Stimulated activated CD8-positive, alpha-beta memory T cell treated with anti-CD3 and anti-CD28 coated beads, Interleukin-7, amount 100 ng/mL, for 4 hours (primary cell): ENCODE data around the gene SRD5A1.
"Not testable (repeated sequence)": the region's sequence is repeated elsewhere in the genome, so short reads cannot be mapped to it uniquely, and the experiment has no call there.

ENCODE experiments used
- DNase-seq, 2 donors: peaks; one replicate each; pipeline ENCODE4 v3.0.0-alpha.2; 2020; ENCODE audit warnings: low read depth in 2 of 2

The SRD5A1 gene

DNA sequence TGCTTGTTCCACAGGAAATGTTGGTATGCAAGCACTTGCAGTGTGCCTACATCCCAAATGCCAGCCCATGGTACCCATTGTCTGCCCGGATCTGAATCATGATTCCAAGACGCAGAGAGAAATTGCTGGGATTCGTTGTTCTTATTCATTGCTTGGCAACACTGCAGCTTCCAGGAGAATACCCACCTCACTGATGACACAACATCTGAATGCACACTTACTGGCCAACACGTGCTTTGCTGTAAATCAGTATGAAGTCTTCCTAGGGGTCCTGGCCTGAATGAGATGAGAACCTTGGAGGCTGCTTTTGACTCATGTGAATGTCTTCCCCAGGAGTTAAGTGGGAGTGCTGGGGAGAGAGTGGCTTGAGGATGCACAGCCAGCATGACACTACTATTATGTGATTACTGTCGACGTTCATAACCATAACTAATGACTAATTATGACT lies 11.6 kb downstream of the SRD5A1 start:
- DNase-seq, result no peak

DNA sequence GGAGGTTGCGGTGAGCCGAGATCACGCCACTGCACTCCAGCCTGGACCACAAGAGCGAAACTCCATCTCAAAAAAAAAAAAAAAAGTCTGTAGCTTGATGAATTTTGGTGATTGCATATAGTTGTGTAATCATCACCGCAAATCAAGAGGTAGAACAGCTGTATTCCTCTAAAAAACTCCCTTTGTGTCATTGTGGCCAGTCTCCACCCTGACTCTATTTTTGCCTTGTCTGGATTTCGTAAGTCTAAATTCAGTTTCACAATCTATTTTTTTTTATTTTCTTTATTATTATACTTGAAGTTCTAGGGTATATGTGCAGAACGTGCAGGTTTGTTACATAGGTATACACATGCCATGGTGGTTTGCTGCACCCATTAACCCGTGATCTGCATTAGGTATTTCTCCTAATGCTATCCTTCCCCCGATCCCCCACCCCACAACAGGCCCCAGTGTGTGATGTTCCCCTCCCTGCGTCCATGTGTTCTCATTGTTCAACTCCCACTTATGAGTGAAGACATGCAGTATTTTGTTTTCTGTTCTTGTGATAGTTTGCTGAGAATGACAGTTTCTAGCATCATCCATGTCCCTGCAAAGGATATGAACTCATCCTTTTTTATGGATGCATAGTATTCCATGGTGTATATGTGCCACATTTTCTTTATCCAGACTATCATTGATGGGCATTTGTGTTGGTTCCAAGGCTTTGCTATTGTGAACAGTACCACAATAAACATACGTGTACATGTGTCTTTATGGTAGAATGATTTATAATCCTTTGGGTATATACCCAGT lies 12.5 kb downstream of the SRD5A1 start:
- DNase-seq, result not testable (repeated sequence)

DNA sequence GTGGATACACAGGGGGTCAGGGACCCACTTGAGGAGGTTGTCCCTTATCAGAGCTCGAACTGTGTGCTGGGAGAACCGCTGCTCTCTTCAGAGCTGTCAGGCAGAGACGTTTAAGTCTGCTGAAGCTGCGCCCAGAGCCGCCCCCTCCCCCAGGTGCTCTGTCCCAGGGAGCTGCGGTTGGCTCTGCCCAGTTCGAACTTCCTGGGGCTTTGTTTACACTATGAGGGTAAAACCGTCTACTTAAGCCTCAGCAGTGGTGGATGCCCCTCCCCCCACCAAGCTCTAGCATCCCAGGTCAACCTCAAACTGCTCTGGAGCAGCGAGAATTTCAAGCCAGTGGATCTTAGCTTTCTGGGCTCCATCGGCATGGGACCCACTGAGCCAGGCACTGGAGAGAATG lies 15.9 kb downstream of the SRD5A1 start:
- DNase-seq, result no peak

DNA sequence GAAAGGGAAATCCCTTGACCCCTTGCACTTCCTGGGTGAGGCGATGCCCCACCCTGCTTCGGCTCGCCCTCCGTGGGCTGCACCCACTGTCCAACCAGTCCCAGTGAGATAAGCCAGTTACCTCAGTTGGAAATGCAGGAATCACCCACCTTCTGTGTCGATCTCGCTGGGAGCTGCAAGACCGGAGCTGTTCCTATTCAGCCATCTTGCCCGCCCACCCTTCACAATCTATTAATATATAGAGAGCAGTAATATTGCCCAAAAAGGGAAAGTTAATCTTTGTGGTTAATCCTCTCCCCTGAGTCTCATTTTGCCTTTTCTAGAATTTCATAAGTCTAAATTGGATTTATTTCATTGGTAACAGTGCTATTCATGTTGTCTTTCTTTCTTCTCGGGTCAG lies 16.4 kb downstream of the SRD5A1 start:
- DNase-seq, result no peak

DNA sequence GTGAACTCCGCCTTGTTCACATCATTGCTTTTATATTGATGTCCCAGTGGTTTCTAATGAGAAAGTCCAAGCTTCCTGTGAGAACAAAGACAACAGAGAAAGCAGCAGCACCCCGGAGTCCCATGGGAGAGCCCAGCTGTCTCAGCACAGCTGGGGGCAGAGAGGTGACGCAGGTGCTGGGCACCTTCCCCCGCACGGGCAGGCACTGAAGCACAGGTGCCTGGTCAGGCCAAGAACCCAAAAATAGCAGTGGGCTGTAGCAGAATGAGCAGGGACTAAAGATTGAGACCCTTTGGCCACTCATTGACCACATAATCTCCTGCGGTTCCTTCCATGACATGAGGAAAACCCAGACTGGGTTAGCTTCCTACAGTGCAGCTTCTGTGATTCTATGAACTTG lies 18.8 kb downstream of the SRD5A1 start:
- no peak for DNase-seq

DNA sequence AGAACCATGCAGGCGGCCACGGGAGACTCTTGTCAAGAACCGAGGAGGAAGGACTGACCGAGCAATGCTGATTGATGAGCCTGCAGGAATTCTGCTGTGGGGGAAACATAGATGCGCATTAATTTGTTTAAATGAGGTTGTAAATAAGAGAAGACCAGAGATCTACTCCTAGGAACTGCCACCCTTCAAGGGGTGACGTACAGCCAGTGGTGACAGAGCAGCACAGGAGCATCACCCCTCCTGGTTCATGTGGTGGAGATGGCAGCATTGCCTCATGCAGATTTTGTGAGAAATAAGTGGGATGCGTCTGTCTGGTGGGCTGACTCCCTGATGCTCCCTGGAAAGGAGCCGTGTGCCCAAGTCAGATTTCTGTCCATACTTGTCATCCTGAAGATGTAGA lies 22.2 kb downstream of the SRD5A1 start:
- DNase-seq, result no peak

DNA sequence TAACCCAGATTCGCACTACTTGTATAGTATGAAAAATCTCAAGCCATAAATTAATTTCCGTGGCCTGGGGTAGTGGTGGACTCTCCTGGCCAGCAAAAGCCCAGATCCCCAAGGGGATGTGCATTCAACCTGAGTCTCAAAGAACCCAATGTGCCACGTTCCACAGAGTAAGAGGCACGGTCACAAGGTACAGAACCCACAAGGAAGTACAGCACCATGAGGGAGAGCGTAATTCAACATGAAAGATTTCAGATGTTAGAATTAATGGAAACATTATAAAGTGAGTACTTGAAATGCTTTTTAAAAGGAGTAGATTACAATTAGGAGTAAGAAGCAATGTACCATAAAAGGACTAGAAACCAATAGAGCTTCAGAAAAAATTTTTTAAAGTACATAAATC lies 23.4 kb downstream of the SRD5A1 start:
- no peak for DNase-seq

DNA sequence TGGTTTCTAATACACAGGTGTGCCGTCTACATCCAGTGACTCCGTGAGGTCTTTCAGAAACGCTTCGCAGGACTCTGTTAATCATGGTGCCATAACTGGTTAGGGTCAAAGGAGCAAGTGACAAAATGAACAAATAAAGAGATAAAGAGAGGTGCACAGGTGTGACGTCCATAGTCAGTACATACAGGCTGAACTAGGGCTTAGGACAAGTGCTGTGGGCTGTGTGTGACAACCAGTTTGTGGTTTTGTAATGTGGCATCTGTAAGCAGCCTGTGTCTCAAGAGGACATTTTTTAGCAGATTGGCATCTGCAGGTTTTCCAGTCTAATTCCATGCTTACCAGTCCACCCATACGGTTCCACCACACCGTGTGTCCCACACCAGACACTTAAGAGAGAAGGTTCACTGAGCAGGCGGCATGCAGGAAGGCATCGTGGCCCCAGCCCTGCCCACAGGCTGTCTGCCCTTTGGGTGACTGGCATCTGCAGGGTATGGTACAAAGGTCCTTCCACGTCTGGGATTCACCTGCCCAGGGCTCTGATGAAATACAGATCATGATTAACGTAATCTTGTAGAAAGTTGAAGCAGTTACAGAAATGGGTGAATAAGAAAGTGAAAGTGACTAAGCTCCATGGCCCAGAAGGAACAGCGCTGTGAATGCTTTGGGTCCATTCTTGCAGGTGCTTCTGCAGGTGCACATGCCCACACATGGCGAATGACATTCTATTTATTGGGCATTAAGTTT lies 26.9 kb downstream of the SRD5A1 start:
- DNase-seq, result no peak

DNA sequence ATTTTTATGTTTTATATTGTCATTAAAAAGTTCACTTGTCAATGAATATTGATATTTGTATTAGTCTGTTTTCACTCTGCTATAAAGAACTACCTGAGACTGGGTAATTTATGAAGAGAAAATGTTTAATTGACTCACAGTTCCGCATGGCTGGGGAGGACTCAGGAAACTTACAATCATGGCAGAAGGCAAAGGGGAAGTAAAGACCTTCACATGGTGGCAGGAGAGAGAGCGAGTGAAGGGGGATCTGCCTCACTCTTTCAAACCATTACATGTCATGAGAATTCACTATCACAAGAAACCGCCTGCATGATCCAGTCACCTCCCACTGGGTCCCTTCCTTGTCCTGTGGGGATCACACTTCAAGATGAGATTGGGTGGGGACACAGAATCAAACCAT lies 27.4 kb downstream of the SRD5A1 start:
- DNase-seq, result no peak

DNA sequence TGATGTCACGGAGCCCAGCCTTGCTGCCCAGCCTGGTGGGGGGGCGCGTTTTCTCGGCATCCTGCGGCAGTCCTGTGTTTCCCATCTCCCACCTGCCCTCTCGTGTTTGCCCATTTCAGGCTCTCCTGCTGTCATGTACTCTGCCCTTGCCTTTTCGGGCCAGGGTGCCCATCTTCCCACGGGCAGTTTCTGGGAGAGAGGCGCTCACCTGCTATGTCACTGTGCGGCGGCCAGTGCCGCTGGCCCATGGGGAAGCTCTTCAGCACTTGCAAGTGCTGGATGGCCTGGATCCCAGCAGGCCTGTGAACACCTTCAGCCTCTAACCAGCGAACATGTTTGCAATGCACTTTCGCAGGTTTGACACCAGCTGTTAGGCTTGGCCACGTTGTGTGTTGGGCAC lies 33.5 kb downstream of the SRD5A1 start:
- no peak for DNase-seq

DNA sequence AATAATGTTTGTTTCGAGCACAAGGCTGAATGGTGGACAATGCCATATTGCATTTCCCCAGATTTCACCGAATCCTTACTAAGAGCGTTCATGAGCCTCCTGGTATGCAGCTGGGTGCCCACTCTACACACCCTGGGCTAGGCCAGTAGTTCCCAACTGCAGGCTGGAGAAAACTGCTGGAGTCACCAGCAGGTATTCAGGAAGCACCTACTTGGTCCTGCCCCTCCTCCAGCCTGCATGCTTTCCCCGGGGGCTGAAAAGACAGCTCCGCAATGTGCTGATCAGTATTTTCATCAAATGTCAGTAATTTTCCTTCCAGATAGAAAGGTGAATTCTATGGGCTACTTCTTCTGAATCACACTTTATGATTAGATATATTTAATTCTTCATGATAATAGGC lies 34.4 kb downstream of the SRD5A1 start:
- DNase-seq, result no peak

DNA sequence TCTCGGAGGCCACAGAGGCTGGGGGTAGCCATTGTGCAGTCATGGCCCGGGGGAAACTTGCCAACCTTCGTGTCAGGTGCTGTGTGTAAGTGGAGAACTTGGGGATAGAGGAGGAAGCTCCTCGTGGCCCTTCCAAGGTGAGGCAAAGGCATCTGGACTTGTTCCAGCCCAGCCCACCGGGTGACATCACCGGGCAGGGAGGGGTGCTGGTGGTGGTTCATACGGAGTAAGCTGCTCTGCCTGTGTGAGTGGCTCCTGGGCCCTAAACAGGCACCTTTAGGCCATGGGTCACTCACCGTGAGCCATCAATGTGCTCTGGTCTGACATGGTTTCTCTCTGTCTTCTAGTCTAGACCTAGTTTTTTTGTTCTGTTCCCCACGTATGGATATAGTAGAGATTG lies 35.5 kb downstream of the SRD5A1 start:
- not testable (repeated sequence) for DNase-seq

DNA sequence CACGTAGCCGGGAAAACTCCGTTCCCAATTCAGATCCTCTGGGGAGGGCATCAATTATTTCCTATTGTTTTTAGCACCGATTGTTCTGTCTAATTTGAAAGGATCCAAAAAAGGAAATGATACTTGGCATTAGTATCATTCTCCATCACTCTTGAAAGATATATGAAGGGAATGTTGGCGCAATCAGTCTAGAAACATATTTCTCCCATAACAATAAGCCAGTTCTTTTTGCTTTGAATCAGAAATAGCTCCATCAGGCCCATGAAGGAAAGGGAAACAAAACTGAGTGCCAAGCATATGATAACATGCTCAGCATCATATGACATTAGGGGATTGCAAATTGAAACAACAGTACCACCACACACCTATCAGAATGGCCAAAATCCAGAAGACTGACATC lies 39.8 kb downstream of the SRD5A1 start:
- no peak for DNase-seq

DNA sequence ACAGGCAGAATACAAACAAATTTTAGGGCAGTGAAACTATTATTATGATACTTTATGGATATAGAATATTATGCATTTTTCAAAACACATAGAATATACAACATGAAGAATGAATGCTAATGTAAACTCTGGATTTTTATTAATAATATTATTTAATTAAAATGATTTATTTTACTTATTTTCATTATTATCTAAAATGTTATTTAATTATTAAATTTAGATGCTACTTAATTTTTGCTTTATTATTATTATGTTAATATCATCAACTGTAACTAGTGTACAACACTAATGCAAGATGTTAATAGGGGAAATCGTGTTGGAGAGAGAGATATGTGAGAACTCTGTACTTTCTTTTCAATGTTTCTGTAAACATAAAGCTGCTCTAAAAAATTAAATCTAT lies 40.7 kb downstream of the SRD5A1 start:
- no peak for DNase-seq

DNA sequence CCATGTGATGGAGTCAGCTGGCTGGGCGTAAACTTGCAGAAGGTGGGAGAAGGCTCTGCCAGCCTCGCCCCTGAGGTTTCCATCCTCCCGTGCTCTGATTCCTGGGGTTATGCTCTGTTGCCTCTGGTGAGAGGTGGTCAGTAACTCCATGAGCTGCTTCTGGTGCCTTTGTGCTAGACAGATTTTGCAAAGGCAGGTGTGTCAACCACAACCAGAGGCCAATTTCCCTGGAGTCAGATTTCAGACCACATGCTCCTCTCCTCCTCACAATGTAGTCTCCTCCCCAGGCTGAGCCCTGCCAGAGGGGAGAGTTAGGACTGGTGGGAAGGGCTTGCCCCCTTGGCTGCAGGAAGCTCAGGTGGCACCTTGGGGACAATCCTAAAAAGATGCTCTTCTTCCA lies 41.2 kb downstream of the SRD5A1 start:
- no peak for DNase-seq

DNA sequence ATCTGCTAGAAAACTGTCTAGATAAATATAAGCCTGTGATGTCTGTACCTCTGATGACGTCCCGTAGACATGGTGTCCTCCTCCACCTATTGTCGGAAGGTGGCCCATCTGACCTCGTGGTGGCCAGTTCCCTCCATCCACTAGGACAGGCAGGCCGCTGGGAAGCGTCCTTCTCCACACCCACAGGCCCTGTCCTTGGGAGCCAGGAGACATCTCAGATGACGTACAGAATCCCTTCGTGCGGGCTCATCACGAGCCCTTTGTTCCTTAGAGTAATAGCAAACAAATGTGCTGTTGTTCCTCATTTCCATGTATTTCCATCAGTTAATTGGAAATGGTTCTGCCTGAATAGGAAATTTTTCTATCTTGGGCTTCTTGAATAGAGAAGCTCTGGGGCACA lies 41.6 kb downstream of the SRD5A1 start:
- no peak for DNase-seq

DNA sequence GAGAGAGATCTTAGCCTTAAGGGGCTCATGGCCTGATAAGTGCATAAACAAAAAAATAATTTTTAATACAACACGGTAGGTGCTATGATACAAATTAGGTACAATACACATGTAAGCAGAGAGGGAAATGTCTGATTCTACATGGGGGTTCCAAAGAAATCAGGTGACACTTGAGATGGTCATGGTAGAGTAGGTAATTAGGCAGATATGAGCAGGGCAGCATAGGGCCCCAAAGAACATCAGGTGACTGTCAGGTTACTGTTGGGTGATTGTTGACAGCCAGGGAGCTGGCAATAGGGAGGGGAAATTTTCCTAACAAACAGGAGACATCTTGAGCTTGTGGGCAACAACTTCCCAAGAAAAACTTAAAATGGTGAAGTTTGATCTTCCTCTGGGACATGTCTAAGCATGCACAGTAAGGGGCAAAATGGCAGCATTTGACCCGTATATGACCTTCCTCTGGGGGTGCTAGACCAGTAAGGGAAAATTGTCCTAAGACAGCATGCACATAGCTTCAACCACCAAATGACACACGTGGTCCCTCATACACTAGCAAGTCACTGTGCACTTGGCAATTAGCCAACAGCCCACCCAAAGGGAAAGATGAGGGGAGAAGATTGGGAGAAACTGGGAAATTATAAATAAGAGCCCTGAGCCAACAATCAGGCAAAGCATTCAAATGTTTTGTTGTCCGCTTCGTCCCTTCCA lies 42.7 kb downstream of the SRD5A1 start:
- DNase-seq, result no peak

DNA sequence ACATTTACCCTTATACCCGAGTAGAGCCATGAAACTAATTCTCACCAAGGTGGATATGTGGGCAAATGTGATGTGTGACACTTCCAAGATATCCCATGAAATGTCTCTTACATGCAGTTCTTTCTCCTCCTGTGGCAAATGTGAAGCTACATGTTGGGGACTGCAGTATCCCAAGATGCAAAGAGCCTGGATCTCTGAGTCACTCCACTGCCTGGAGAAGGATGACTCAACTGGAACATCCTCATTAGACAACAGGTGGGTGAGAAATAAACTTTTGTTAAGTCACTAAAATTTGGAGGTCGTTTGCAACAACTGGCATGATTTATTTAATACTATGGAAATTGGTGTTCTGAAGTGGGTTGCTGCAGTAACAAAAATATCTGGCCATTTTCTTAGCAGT lies 43.5 kb downstream of the SRD5A1 start:
- no peak for DNase-seq

DNA sequence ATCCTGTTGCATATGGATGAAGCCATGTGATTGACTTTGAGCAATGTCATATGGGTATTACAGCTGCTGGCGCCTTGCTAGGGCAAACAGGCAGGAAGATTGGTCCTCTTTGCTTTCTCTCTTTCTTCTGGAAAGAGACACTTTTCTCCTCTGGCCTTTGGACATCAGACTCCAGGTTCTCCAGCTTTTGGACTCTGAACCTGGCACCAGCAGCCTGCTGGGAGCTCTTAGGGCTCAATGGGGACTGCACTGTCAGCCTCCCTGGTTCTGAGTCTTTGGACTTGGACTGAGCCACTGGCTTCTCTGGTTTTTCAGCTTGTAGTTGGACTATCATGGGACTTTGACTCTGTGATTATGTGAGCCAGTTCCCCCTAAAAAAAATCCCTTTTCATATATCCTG lies 45.1 kb downstream of the SRD5A1 start:
- no peak for DNase-seq

DNA sequence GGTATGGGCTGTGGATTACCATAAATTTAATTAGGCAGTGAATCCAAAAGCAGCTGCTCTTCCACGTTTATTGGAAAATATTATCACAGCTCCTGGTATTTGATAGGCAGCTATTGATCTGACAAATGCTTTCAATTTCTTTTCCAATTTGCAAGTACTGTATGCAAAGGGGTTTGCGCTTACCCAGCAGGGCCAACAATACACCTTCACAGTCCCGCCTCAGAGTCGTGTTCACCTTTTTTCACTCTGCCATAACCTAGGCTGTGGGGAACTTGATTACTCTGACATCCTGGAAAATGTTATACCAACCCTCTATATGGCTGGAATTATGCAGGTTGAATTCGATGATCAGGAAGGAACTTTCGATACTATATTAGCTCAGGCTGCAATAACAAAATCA lies 47.7 kb downstream of the SRD5A1 start:
- no peak for DNase-seq

DNA sequence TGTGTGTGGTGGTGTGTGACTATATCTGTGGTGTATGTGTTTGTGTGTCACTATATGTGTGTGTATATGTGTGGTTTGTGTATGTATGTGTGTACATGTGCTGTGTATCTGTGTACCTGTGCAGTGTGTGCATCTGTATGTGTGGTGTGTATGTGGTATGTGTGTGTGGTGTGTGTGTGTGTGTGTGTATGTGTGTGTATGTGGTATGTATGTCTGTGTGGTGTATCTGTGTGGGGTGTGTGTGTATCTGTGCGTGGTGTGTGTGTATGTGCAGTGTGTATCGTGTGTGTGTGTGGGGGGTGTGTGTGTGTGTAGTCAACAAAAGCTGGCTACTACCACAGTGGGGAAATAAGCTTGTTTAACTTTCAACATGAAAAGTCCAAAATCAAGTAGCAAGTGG lies 48.4 kb downstream of the SRD5A1 start:
- no peak for DNase-seq

DNA sequence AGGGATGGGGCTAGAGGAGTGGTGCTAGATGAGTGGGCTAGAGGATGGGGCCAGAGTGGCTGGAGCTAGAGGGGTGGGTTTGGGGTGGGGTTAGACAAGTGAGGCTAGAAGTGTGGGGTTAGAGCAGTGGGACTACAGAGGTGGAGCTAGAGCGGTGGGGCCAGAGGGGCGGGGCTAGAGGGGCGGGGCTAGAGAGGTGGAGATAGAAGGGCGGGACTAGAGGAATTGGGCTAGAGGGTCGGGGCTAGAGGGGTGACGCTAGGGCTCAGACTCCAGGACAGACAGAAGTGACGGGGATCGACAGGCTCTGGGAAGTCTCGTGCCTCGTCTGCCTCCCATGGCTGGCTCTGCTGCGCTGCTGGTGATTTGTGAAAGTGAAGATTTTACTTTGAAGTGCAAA lies 49.0 kb downstream of the SRD5A1 start:
- no peak for DNase-seq

DNA sequence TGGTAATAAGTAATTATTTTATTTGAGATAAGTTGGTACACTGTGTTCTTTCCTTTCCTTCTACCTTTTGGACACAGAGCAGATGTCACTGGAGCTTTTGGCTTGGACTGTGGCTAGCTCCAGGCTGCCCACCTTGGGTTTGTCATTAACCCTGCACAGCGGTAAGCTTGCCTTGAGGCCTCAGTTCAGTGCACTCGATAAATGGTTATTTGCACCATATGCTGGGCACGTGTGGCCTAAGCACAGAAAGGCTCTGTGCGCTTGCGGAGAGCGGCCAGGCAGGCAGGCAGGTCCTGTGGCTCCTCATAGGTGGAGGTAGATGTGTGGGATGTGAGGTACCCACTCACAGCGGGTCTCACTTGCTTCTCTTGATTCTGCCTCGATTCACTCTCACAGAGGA lies 50.0 kb downstream of the SRD5A1 start:
- DNase-seq, result no peak
